Loucy (cell line): ENCODE data around the gene NPIPB6.
"Not testable (repeated sequence)": the region's sequence is repeated elsewhere in the genome, so short reads cannot be mapped to it uniquely, and the experiment has no call there.

Experiments used
- EZH2phosphoT487 ChIP-seq: fragments of 200-600 bp; IDR thresholded peaks from 2 replicates; pipeline ENCODE4 v1.6.1; 2018; ENCODE audit warnings: antibody characterized with exemption, mild to moderate bottlenecking, moderate library complexity, borderline replicate concordance
- TF ChIP-seq, protein P1 (sequence below): fragments of 200-600 bp; sonication (generic); conservative IDR thresholded peaks from 2 replicates; pipeline ENCODE4 v1.5.1; 2014; ENCODE audit warnings: mild to moderate bottlenecking, antibody characterized with exemption, low read length

DNA sequence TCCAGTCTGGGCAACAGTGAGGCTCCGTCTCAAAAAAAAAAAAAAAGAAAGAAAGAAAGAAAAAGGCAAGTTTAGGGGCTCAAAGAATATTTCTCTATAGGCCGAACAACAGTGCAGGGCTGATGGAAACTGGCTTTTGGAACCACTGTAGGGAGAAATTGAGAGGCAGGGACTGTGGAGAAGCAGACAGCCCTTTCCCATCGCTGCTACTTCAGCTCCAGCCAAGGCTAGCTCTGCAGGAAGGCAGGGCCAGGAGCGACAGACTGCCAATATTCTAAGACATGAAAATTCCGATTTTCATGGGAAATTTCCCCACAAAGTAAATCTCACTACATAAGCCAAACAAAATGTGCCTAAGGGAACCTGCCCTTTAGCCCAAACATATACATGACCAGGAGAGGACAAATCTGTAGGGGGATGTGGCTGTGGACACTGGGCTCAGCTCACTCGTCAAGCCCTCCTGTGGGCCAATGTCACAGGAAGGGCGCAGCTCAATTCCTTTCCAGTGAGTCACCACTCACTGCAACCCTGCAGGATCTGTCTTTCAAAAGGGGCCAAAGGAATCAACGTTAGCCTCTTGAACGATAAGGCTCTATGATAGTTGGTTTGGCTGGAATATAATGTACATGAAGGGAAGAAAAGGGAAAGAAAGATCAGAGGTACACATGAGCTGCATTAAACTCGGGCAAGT is 19.0 kb upstream of the NPIPB6 start:
- TF ChIP-seq, protein P1, sequence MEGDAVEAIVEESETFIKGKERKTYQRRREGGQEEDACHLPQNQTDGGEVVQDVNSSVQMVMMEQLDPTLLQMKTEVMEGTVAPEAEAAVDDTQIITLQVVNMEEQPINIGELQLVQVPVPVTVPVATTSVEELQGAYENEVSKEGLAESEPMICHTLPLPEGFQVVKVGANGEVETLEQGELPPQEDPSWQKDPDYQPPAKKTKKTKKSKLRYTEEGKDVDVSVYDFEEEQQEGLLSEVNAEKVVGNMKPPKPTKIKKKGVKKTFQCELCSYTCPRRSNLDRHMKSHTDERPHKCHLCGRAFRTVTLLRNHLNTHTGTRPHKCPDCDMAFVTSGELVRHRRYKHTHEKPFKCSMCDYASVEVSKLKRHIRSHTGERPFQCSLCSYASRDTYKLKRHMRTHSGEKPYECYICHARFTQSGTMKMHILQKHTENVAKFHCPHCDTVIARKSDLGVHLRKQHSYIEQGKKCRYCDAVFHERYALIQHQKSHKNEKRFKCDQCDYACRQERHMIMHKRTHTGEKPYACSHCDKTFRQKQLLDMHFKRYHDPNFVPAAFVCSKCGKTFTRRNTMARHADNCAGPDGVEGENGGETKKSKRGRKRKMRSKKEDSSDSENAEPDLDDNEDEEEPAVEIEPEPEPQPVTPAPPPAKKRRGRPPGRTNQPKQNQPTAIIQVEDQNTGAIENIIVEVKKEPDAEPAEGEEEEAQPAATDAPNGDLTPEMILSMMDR = not testable (repeated sequence)
- not testable (repeated sequence) for TF ChIP-seq EZH2phosphoT487
